Raji (cell line): ENCODE data around the gene ACTN4.

Experiments used
- POLR2A ChIP-seq: IDR thresholded peaks from 2 replicates; pipeline ENCODE4 v1.6.1; 2011; ENCODE audit warnings: low read depth, low read length, control low read depth; ENCODE audit not compliant: insufficient read depth

The ACTN4 gene

GRCh38 chr19:38647368-38647965, at the start of gene ACTN4:
TSS of gene ACTN4 (plus strand) at chr19:38647649. CDS start at chr19:38647746, 97 bp downstream.
- TF ChIP-seq POLR2A = peak; percentile 98

- TF ChIP-seq POLR2A = no peak
These were observed 47.7 kb upstream of the ACTN4 start for GRCh38 chr19:38599722-38600121.

GRCh38 chr19:38606131-38606530, 41.3 kb upstream of the ACTN4 start:
- no peak for TF ChIP-seq POLR2A

- TF ChIP-seq POLR2A = no peak
These were observed 33.2 kb upstream of the ACTN4 start for GRCh38 chr19:38614289-38614688.

GRCh38 chr19:38615007-38615581, 32.4 kb upstream of the ACTN4 start:
- TF ChIP-seq POLR2A = no peak

- TF ChIP-seq POLR2A = no peak
These were observed 31.2 kb upstream of the ACTN4 start for GRCh38 chr19:38616265-38616664.

GRCh38 chr19:38617283-38617763, 30.1 kb upstream of the ACTN4 start:
- TF ChIP-seq POLR2A = no peak

- TF ChIP-seq POLR2A = peak; percentile 93
These were observed 29.5 kb upstream of the ACTN4 start, which contains the start of gene MAP4K1 for GRCh38 chr19:38617764-38618589. TSS of gene MAP4K1 (minus strand) at chr19:38617953. CDS start at chr19:38617895, 58 bp downstream.

- TF ChIP-seq POLR2A = peak; percentile 93; the same call in 1 of the 2 replicates
These were observed 28.7 kb upstream of the ACTN4 start, which contains the start of gene EIF3K for GRCh38 chr19:38618590-38619360. TSS of gene EIF3K (plus strand) at chr19:38619188. CDS start at chr19:38619269, 81 bp downstream.

GRCh38 chr19:38619361-38620174, 27.9 kb upstream of the ACTN4 start:
- TF ChIP-seq POLR2A = no peak

GRCh38 chr19:38624822-38625221, 22.6 kb upstream of the ACTN4 start:
- no peak for TF ChIP-seq POLR2A

- no peak for TF ChIP-seq POLR2A
These were observed 21.0 kb upstream of the ACTN4 start for GRCh38 chr19:38626401-38626800.

GRCh38 chr19:38629568-38629967, 17.9 kb upstream of the ACTN4 start:
- TF ChIP-seq POLR2A = no peak
